ENCODE data around the gene SYT8. TPM values are rescaled to one million over a fixed set of nuclear protein-coding genes. Genes with fewer than 3 reads are reported as not detected.

Gene SYT8
- total RNA-seq, 4 donors from 2014 or later: not detected

GRCh38 chr11:1841511-1842148 is 6.8 kb downstream of the SYT8 start:
- WGBS: 87% methylated on average over 10 of the region's 19 CpGs
- no peaks in the 10 kb centered on the region for H3K27me3 ChIP-seq
- H3K36me3 ChIP-seq: no peaks in the 10 kb centered on the region
- no peaks in the 10 kb centered on the region for H3K9me3 ChIP-seq
- no peak overlapping the region for H3K4me3 ChIP-seq
- intact Hi-C loops (cut with DNase I): loop anchor here (5.0 kb wide), 1 partner anchor 41 kb away; no protein-coding TSS in a partner anchor
- H3K27ac ChIP-seq (replicated peaks in 1 of 4): no peak overlapping the region
- H3K4me1 ChIP-seq: peaks cover 21 to 39% (median 30%) of the 10 kb centered on the region in 4 donors
- no peak for DNase-seq (ENCODE audit: extremely low spot score)
- TF ChIP-seq POLR2AphosphoS5 (IDR thresholded peaks at IDR 0.05): no peak

- Histone ChIP-seq H3K4me3 (no peak overlapping the region), H3K4me1 (peaks cover 20 to 36% (median 29%) of the 10 kb centered on the region in 4 donors), H3K36me3 (no peaks in the 10 kb centered on the region), H3K27me3 (no peaks in the 10 kb centered on the region), H3K27ac (replicated peaks in 1 of 4) (no peak overlapping the region), H3K9me3 (no peaks in the 10 kb centered on the region)
- intact Hi-C loops (cut with DNase I): loop anchor here (5.0 kb wide), 1 partner anchor 40 kb away; no protein-coding TSS in a partner anchor
- WGBS: 79% methylated on average over 13 of the region's 29 CpGs
- no peak for DNase-seq (ENCODE audit: extremely low spot score)
- TF ChIP-seq, protein P1, sequence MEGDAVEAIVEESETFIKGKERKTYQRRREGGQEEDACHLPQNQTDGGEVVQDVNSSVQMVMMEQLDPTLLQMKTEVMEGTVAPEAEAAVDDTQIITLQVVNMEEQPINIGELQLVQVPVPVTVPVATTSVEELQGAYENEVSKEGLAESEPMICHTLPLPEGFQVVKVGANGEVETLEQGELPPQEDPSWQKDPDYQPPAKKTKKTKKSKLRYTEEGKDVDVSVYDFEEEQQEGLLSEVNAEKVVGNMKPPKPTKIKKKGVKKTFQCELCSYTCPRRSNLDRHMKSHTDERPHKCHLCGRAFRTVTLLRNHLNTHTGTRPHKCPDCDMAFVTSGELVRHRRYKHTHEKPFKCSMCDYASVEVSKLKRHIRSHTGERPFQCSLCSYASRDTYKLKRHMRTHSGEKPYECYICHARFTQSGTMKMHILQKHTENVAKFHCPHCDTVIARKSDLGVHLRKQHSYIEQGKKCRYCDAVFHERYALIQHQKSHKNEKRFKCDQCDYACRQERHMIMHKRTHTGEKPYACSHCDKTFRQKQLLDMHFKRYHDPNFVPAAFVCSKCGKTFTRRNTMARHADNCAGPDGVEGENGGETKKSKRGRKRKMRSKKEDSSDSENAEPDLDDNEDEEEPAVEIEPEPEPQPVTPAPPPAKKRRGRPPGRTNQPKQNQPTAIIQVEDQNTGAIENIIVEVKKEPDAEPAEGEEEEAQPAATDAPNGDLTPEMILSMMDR (IDR thresholded peaks at IDR 0.05): no peak
- TF ChIP-seq POLR2AphosphoS5 (IDR thresholded peaks at IDR 0.05) (no peak), EP300 (IDR thresholded peaks at IDR 0.05) (no peak), POLR2A (IDR thresholded peaks at IDR 0.05; ENCODE audit: low read depth) (no peak)
These were observed 7.6 kb downstream of the SYT8 start for GRCh38 chr11:1842149-1843097.

DNA sequence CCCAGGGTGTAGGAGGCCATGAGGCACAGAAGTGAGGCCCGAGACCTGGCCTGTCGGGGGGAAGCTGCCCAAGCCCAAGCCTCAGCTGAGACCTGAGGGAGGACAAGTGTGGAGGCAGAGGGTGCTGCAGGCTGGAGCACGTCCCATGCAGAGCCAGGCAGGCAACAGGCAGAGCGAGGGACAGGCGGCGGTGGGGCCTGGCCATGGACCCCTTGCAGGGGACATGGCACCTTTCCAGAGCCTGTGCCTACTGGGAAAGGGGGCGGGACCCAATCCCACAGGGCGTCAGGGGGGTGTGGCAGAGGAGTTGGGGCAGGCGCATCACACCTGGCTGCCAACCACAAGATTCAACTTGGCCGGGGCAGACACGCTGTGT is 8.3 kb downstream of the SYT8 start:
- Histone ChIP-seq H3K9me3 (no peaks in the 10 kb centered on the region), H3K27me3 (no peaks in the 10 kb centered on the region), H3K27ac (replicated peaks in 1 of 4) (no peak overlapping the region), H3K4me3 (no peak overlapping the region), H3K36me3 (no peaks in the 10 kb centered on the region), H3K4me1 (peaks cover 14 to 29% (median 23%) of the 10 kb centered on the region in 4 donors)
- TF ChIP-seq POLR2AphosphoS5 (IDR thresholded peaks at IDR 0.05) (no peak), EP300 (IDR thresholded peaks at IDR 0.05) (no peak)
- intact Hi-C loops (cut with DNase I): loop anchor here (5.0 kb wide), 1 partner anchor 39 kb away; no protein-coding TSS in a partner anchor
- DNase-seq (ENCODE audit: extremely low spot score): no peak
- 79% methylated on average over 10 of the region's 11 CpGs for WGBS

DNA sequence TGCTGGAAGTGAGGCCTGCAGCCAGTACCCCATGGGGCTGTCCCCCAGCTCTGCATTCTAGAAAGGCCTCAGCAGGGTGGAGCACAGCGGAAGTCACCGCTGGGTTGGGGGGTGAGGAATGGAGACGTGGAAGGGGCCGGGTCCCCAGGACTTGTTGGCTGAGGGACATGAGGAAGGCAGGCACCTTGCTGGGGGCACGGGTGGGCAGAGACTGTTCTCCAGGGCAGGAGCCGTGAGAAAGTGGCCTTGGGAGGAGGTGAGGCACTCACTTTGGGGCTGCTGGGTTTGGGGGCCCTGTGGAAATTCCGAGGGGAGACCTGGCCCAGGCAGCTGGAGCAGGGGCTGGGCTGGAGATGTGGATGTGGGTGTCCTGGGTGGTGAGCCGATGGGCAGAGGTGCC is 9.0 kb downstream of the SYT8 start:
- H3K4me1 ChIP-seq: peaks cover 13 to 26% (median 22%) of the 10 kb centered on the region in 4 donors
- TF ChIP-seq, protein P1 (IDR thresholded peaks at IDR 0.05): no peak
- TF ChIP-seq POLR2AphosphoS5 (IDR thresholded peaks at IDR 0.05) (no peak), EP300 (IDR thresholded peaks at IDR 0.05) (no peak), POLR2A (IDR thresholded peaks at IDR 0.05; ENCODE audit: low read depth) (no peak)
- intact Hi-C loops (cut with DNase I): loop anchor here (5.0 kb wide), 1 partner anchor 39 kb away; no protein-coding TSS in a partner anchor
- no peaks in the 10 kb centered on the region for H3K36me3 ChIP-seq
- no peak overlapping the region for H3K4me3 ChIP-seq
- 81% methylated on average over 8 of the region's 8 CpGs for WGBS
- no peak for DNase-seq (ENCODE audit: extremely low spot score)
- H3K27ac ChIP-seq (replicated peaks in 1 of 4): peak overlapping the region in 3 of 4 donors; percentile 11 to 53 (median 35)
- no peaks in the 10 kb centered on the region for H3K9me3 ChIP-seq
- no peaks in the 10 kb centered on the region for H3K27me3 ChIP-seq

GRCh38 chr11:1844221-1845094 is 9.7 kb downstream of the SYT8 start:
- WGBS: 68% methylated on average over 17 of the region's 23 CpGs
- TF ChIP-seq POLR2AphosphoS5 (IDR thresholded peaks at IDR 0.05): no peak
- TF ChIP-seq POLR2A (IDR thresholded peaks at IDR 0.05; ENCODE audit: low read depth): no peak
- TF ChIP-seq, protein P1 (IDR thresholded peaks at IDR 0.05): no peak
- no peak for TF ChIP-seq EP300 (IDR thresholded peaks at IDR 0.05)
- H3K27ac ChIP-seq (replicated peaks in 1 of 4): peak overlapping the region; percentile 2 to 53 (median 23)
- no peaks in the 10 kb centered on the region for H3K27me3 ChIP-seq
- intact Hi-C loops (cut with DNase I): loop anchor here (5.0 kb wide), 1 partner anchor 38 kb away; no protein-coding TSS in a partner anchor
- H3K4me3 ChIP-seq: no peak overlapping the region
- no peaks in the 10 kb centered on the region for H3K36me3 ChIP-seq
- no peak for DNase-seq (ENCODE audit: extremely low spot score)
- no peaks in the 10 kb centered on the region for H3K9me3 ChIP-seq
- H3K4me1 ChIP-seq: peaks cover 13 to 26% (median 22%) of the 10 kb centered on the region in 4 donors
